ENCODE measurements around the gene BFSP1.

DNA sequence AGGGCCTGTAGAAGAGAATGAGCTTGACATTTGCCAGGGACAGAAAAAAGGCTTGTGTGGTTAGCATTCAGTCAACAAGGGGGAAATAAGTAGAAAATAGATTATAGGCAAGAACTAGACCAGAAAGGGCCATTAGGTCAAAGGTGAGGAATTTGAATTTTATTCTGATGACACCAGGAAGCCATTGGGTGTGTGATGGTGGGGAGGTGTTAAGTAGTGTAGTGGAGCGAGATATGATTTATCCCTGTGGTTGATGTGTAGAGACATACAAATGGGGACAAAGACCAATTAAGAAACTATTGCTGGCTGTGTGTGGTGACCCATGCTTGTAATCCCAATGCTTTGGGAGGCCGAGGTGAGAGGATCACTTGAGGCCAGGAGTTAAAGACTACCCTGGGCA, 49.7 kb upstream of the BFSP1 start:
- no peak for TF ChIP-seq EZH2 (IDR thresholded peaks at IDR 0.05; ENCODE audit: insufficient read depth, low read length)
- TF ChIP-seq, protein P1, sequence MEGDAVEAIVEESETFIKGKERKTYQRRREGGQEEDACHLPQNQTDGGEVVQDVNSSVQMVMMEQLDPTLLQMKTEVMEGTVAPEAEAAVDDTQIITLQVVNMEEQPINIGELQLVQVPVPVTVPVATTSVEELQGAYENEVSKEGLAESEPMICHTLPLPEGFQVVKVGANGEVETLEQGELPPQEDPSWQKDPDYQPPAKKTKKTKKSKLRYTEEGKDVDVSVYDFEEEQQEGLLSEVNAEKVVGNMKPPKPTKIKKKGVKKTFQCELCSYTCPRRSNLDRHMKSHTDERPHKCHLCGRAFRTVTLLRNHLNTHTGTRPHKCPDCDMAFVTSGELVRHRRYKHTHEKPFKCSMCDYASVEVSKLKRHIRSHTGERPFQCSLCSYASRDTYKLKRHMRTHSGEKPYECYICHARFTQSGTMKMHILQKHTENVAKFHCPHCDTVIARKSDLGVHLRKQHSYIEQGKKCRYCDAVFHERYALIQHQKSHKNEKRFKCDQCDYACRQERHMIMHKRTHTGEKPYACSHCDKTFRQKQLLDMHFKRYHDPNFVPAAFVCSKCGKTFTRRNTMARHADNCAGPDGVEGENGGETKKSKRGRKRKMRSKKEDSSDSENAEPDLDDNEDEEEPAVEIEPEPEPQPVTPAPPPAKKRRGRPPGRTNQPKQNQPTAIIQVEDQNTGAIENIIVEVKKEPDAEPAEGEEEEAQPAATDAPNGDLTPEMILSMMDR (IDR thresholded peaks at IDR 0.05; ENCODE audit: insufficient read depth, low read depth, low read length): no peak

Data from astrocyte (in vitro differentiated cells and primary cell).